GM13977 (cell line): ENCODE data around the gene HIC1.
A peak's percentile ranks its signal among the peaks of the same experiment; 100 is the strongest.

Source experiments
- DNase-seq: peaks from one replicate; pipeline ENCODE4 v3.0.0; 2012; ENCODE audit warnings: low spot score
- CTCF ChIP-seq: IDR thresholded peaks from 2 replicates; pipeline ENCODE4 v1.5.1; 2012; ENCODE audit warnings: mild to moderate bottlenecking, control low read depth; ENCODE audit not compliant: insufficient read depth; ENCODE audit errors: extremely low read depth, missing control alignments
- in situ Hi-C: fragments of 300-500 bp; cut with MboI; formaldehyde crosslinking; loops from one replicate; pipeline ENCODE4 v1.12.0; 2022; ENCODE audit warnings: low sequenced_read_pairs, low pct_unique_long_range_greater_than_20kb, mixed read lengths, inconsistent platforms; ENCODE audit not compliant: unreplicated experiment

Gene HIC1

GRCh38 chr17:2090804-2091534, 36.1 kb downstream of the HIC1 start:
- no peak for DNase-seq
- no peak for TF ChIP-seq CTCF

GRCh38 chr17:2092253-2092652, 37.4 kb downstream of the HIC1 start:
- no peak for TF ChIP-seq CTCF
- no peak for DNase-seq

More at GRCh38 chr17:2090804-2091534, 36.1 kb downstream of the HIC1 start:
- in situ Hi-C loops, result loop anchor here (10.0 kb wide), 1 partner anchor 154 kb away; no protein-coding TSS in a partner anchor

GRCh38 chr17:2093349-2093748, 38.4 kb downstream of the HIC1 start:
- TF ChIP-seq CTCF, result no peak
- in situ Hi-C loops, result loop anchor here (10.0 kb wide), 1 partner anchor 151 kb away; no protein-coding TSS in a partner anchor

More at GRCh38 chr17:2092253-2092652, 37.4 kb downstream of the HIC1 start:
- in situ Hi-C loops, result loop anchor here (10.0 kb wide), 1 partner anchor 153 kb away; no protein-coding TSS in a partner anchor

GRCh38 chr17:2094891-2095535, 40.1 kb downstream of the HIC1 start:
- in situ Hi-C loops, result loop anchor here (10.0 kb wide), 1 partner anchor 150 kb away; no protein-coding TSS in a partner anchor
- no peak for DNase-seq
- peak; percentile 61 for TF ChIP-seq CTCF

More at GRCh38 chr17:2093349-2093748, 38.4 kb downstream of the HIC1 start:
- no peak for DNase-seq

- no peak for TF ChIP-seq CTCF
- in situ Hi-C loops, result loop anchor here (10.0 kb wide), 1 partner anchor 149 kb away; no protein-coding TSS in a partner anchor
- no peak for DNase-seq
These were observed 40.6 kb downstream of the HIC1 start for GRCh38 chr17:2095536-2095910.

GRCh38 chr17:2101448-2102257, 46.8 kb downstream of the HIC1 start:
- TF ChIP-seq CTCF, result no peak
- in situ Hi-C loops, result no loop called here
- no peak for DNase-seq
